Thyroid gland (tissue), 4 donors: ENCODE measurements around the gene CACNA1H.

Experiments used
- POLR2A ChIP-seq, 2 donors: fragments of 450-650 bp; IDR thresholded peaks; one replicate each; pipeline ENCODE4 v1.6.1; 2017; ENCODE audit warnings: antibody characterized with exemption in 2 of 2, mild to moderate bottlenecking in 2 of 2, moderate library complexity in 1 of 2
- TF ChIP-seq, protein P1 (sequence below), 6 experiments: fragments of 200-600 bp in 3 of 6; fragments of 450-650 bp in 3 of 6; sonication (generic) in 3 of 6; IDR thresholded peaks; one replicate each; pipeline ENCODE4 v1.5.1; 2016 to 2019; ENCODE audit warnings: antibody characterized with exemption in 6 of 6, mild to moderate bottlenecking in 2 of 6, inconsistent platforms in 1 of 6, moderate library complexity in 1 of 6

- TF ChIP-seq, protein P1, sequence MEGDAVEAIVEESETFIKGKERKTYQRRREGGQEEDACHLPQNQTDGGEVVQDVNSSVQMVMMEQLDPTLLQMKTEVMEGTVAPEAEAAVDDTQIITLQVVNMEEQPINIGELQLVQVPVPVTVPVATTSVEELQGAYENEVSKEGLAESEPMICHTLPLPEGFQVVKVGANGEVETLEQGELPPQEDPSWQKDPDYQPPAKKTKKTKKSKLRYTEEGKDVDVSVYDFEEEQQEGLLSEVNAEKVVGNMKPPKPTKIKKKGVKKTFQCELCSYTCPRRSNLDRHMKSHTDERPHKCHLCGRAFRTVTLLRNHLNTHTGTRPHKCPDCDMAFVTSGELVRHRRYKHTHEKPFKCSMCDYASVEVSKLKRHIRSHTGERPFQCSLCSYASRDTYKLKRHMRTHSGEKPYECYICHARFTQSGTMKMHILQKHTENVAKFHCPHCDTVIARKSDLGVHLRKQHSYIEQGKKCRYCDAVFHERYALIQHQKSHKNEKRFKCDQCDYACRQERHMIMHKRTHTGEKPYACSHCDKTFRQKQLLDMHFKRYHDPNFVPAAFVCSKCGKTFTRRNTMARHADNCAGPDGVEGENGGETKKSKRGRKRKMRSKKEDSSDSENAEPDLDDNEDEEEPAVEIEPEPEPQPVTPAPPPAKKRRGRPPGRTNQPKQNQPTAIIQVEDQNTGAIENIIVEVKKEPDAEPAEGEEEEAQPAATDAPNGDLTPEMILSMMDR (IDR thresholded peaks at IDR 0.05) = no peak
- no peak for TF ChIP-seq POLR2A (IDR thresholded peaks at IDR 0.05)
These were observed 46.6 kb downstream of the CACNA1H start for GRCh38 chr16:1199347-1200013.
